Subcutaneous adipose tissue (tissue), 4 donors: ENCODE data around the gene CCDC126. TPM values are rescaled to one million over a fixed set of nuclear protein-coding genes. Genes with fewer than 3 reads are reported as not detected.

ENCODE experiments used
- CTCF ChIP-seq: fragments of 450-650 bp; IDR thresholded peaks from one replicate; pipeline ENCODE4 v1.5.1; 2016; ENCODE audit warnings: low read depth, mild to moderate bottlenecking, control low read depth, antibody characterized with exemption, moderate library complexity
- total RNA-seq, 4 donors: library from RNA; depleted of rRNA; stranded (reverse); fragments of >200 nt; gene quantifications; one replicate each; pipeline ENCODE4 v1.1.0, GENCODE V29; 2016

CCDC126 gene
- total RNA-seq, 4 donors from 2014 or later, result 14.3 to 22.2 (median 19.3) TPM

GRCh38 chr7:23594879-23595604 is 2.1 kb upstream of the CCDC126 start:
- TF ChIP-seq CTCF, result no peak

GRCh38 chr7:23598296-23598695 is 1.1 kb downstream of the CCDC126 start:
- no peak for TF ChIP-seq CTCF

- no peak for TF ChIP-seq CTCF
These were observed 3.1 kb downstream of the CCDC126 start for GRCh38 chr7:23600236-23600635.

GRCh38 chr7:23603632-23604295 is 6.6 kb downstream of the CCDC126 start:
- TF ChIP-seq CTCF, result no peak

- TF ChIP-seq CTCF, result no peak
These were observed 7.1 kb downstream of the CCDC126 start for GRCh38 chr7:23604296-23604640.

- no peak for TF ChIP-seq CTCF
These were observed 9.9 kb downstream of the CCDC126 start for GRCh38 chr7:23607130-23607529.

GRCh38 chr7:23607866-23608265 is 10.7 kb downstream of the CCDC126 start:
- no peak for TF ChIP-seq CTCF
